Measurements from ENCODE around the gene ARL2. TPM values are rescaled to one million over a fixed set of nuclear protein-coding genes. Genes with fewer than 3 reads are reported as not detected.
A peak's percentile ranks its signal among the peaks of the same experiment; 100 is the strongest.

ARL2 gene
- total RNA-seq: 151 and 169 TPM in 2 replicates

DNA sequence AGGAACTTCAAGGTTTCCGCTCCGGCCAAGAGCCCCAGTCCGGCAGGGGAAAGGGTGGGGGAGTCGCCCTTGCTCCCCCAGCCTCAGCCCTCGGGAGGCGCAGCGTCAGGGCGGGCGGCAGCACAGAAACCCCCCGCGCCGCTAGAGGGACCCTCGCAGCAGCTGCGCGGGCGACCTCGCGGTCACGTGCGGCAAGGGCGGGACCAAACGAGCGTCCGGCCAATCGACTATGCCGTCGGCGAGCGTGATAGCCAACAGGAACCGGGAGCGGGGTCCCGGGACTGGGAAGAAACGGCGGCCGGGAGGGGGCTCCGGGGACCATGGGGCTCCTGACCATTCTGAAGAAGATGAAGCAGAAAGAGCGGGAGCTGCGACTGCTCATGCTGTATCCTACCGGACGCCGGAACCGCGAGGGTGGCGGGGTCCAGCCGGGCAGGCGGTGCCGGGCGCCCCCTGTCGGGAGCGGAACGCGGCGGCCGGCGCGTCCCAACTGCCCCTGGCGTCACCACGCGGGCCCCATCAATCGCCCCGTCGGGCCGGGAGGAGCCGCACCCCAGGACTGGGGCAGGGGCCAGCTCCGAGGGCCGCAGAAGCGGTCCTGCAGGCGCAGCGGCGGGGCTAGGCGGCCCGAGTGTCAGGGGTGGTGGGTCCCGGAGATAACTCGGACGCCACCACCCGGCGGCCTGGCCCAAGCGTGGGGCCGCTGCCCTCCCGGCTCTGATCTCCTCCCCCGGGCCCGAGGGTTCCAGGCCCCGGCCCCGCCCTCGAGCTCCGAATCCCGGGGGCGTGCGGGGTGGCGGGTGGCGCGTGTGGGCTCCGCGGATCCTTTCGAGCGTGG, at the start of gene ARL2:
Gene ARL2 (plus strand): TSS at position 273 of the 838 bp plus-strand sequence. CDS start 48 bp downstream, at position 321.
- H3K4me3 ChIP-seq (ENCODE audit: low read depth, low read length): peak within 1 kb of the TSS; percentile 94
- DNase-seq (ENCODE audit: low read depth): no peak
- TF ChIP-seq, protein P1, sequence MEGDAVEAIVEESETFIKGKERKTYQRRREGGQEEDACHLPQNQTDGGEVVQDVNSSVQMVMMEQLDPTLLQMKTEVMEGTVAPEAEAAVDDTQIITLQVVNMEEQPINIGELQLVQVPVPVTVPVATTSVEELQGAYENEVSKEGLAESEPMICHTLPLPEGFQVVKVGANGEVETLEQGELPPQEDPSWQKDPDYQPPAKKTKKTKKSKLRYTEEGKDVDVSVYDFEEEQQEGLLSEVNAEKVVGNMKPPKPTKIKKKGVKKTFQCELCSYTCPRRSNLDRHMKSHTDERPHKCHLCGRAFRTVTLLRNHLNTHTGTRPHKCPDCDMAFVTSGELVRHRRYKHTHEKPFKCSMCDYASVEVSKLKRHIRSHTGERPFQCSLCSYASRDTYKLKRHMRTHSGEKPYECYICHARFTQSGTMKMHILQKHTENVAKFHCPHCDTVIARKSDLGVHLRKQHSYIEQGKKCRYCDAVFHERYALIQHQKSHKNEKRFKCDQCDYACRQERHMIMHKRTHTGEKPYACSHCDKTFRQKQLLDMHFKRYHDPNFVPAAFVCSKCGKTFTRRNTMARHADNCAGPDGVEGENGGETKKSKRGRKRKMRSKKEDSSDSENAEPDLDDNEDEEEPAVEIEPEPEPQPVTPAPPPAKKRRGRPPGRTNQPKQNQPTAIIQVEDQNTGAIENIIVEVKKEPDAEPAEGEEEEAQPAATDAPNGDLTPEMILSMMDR (conservative IDR thresholded peaks at IDR 0.05; ENCODE audit: low read depth, low read length): peak; percentile 74

DNA sequence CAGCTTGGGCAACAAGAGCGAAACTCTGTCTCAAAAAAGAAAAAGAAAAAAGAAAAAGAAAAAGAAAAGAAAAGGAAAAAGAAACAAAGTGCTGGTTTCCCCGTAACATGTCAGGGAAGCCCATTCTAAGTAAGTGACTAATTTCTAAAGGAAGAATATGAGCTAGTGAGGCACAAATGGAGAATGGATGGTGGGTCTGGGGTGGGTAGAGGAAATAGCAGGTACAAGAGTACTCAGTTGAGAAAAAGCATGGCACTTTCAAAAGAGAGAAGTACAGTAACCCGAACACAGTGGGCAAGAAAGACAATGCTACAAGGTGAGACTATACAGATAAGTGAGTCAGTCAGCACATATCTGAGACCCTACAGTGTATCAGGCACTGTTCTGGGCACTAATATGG, 46.6 kb upstream of the ARL2 start:
- no peak overlapping the region for H3K4me3 ChIP-seq (ENCODE audit: low read depth, low read length)
- TF ChIP-seq, protein P1 (conservative IDR thresholded peaks at IDR 0.05; ENCODE audit: low read depth, low read length): no peak
- no peak for DNase-seq (ENCODE audit: low read depth)

DNA sequence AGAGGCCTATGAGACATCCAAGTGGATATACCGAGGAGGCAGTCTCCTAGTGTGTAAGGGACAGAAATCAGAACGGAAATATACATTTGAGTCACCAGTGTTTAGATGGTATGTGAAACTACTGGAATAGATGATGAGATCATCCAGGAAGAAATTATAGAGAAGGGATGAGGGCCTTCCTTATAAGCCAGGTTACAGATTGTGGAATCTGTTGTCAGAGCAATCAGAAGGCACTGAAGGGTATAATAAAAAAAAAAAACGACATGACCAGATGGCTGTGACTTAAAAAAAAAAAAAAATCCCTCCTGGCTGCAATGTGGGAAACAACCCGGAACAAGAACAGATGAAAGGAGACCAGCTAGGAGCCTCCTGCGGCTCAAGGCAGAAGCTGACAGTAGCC, 44.8 kb upstream of the ARL2 start:
- no peak for DNase-seq (ENCODE audit: low read depth)
- H3K4me3 ChIP-seq (ENCODE audit: low read depth, low read length): no peak overlapping the region
- TF ChIP-seq, protein P1 (conservative IDR thresholded peaks at IDR 0.05; ENCODE audit: low read depth, low read length): no peak

DNA sequence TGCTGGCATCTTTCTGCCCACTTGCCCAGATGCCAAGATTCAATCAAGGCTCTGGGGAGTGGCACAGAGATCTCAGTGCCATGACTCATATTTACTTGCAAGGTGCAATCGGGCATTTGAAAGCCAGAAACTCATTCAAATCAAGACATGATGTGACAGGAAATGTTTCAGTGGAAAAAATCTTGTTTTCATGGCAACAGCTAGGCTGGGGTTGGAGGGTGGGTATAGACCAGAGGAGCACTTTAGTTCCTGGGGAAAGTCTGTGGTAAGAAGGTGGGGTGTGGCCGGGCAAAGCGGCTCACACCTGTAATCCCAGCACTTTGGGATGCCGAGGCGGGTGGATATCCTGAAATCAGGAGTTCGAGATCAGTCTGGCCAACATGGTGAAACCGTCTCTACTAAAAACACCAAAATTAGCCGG, 43.2 kb upstream of the ARL2 start:
- TF ChIP-seq, protein P1 (conservative IDR thresholded peaks at IDR 0.05; ENCODE audit: low read depth, low read length): no peak
- no peak for DNase-seq (ENCODE audit: low read depth)
- no peak overlapping the region for H3K4me3 ChIP-seq (ENCODE audit: low read depth, low read length)

DNA sequence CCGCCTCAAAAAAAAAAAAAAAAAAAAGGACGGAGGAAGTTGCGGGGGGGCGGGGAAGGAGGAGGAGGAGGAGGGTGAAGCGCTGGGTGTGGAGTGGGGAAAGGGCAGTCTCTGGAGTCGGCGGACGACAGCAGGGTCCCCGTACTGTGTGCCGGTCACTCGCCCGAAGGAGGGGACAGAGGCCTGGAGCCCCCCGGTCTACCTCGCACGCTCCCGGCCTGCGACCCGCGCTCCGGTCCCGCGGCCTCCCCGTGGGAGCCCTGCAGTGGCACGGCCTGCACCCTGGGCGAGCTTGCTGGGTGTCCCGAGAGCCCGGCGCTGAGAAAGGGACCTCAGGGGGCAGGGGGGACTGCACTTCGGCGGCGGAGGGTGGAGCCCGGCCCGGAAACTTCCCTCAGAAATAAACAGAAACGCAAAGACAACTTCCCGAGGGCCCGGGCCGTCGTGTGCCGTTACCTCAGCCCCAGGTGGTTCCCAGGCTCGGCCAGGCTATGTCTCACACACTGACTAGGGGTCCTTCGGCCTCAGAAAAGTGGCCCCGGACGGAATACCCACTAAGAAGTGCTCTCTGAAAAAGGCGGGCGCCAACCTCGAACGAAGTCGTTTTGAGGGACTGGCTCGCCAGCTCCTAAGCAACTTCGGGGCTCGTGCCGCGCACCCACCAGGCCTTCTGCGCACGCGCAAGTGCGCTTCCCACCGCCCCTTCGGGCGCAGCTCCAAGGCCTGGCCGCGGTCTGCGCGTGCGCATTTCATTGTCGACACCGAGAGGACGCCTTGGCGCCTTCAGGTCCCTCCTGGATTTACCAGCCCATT, 42.3 kb upstream of the ARL2 start, which contains the start of gene MAJIN:
Gene MAJIN (minus strand): TSS at position 688 of the 813 bp plus-strand sequence. CDS start 12,703 bp downstream, outside the sequence.
- DNase-seq (ENCODE audit: low read depth): no peak
- TF ChIP-seq, protein P1 (conservative IDR thresholded peaks at IDR 0.05; ENCODE audit: low read depth, low read length): no peak
- peak within 1 kb of the TSS; percentile 51 for H3K4me3 ChIP-seq (ENCODE audit: low read depth, low read length)

DNA sequence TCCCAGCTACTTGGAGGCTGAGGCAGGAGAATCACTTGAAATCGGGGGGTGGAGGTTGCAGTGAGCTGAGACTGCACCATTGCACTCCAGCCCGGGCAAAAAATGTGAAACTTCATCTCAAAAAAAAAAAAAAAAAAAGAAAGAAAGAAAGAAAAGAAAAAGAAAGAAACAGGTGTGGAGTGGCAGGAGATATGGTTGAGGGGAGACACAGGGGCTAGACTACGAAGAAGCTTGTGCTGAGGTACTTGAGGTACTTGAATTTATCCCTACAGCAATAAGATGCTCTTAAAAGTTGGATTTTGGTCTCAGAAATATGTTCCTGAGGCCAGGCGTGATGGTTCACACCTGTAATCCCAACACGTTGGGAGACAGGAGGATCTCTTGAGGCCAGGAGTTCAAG, 39.8 kb upstream of the ARL2 start:
- TF ChIP-seq, protein P1 (conservative IDR thresholded peaks at IDR 0.05; ENCODE audit: low read depth, low read length): no peak
- no peak for DNase-seq (ENCODE audit: low read depth)
- H3K4me3 ChIP-seq (ENCODE audit: low read depth, low read length): no peak overlapping the region

Measured in epithelial cell of proximal tubule (primary cell).